Esophagus squamous epithelium (tissue), 4 donors: ENCODE data around the gene CCDC186.

ENCODE experiments used
- POLR2A ChIP-seq, 4 donors: fragments of 450-650 bp; IDR thresholded peaks; one replicate each; pipeline ENCODE4 v1.6.1; 2017; ENCODE audit warnings: antibody characterized with exemption in 4 of 4, mild to moderate bottlenecking in 4 of 4, moderate library complexity in 3 of 4
- TF ChIP-seq, protein P1 (sequence below), 6 experiments: fragments of 450-650 bp in 4 of 6; fragments of 200-600 bp in 2 of 6; sonication (generic) in 2 of 6; IDR thresholded peaks; one replicate each; pipeline ENCODE4 v1.5.1; 2016 to 2019; ENCODE audit warnings: antibody characterized with exemption in 6 of 6, mild to moderate bottlenecking in 4 of 6, moderate library complexity in 4 of 6

DNA sequence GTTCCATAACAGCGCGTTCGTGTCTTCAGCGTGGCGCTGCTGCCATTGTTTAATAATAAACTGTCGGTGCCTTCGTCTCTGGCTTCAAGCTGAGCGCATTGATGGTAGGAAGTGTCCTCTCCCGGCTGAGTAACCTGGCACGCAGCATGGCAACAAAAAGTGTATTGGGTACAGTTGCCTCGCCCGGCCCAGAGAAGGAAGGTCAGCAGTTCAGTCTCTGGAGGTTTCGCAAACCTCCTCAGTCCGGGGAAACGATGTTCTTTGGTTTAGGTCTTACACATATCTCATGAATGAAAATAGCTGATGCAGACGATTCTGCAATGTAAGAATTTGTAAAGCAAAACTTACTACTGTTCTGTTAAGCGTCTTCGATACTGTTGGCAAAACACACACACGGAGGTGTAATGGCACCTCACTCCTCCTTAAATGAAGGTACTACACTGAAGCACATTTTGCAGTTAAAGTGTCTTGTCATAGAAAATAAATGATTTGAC lies 739 bp upstream of the CCDC186 start:
- TF ChIP-seq, protein P1, sequence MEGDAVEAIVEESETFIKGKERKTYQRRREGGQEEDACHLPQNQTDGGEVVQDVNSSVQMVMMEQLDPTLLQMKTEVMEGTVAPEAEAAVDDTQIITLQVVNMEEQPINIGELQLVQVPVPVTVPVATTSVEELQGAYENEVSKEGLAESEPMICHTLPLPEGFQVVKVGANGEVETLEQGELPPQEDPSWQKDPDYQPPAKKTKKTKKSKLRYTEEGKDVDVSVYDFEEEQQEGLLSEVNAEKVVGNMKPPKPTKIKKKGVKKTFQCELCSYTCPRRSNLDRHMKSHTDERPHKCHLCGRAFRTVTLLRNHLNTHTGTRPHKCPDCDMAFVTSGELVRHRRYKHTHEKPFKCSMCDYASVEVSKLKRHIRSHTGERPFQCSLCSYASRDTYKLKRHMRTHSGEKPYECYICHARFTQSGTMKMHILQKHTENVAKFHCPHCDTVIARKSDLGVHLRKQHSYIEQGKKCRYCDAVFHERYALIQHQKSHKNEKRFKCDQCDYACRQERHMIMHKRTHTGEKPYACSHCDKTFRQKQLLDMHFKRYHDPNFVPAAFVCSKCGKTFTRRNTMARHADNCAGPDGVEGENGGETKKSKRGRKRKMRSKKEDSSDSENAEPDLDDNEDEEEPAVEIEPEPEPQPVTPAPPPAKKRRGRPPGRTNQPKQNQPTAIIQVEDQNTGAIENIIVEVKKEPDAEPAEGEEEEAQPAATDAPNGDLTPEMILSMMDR (IDR thresholded peaks at IDR 0.05) = no peak
- no peak for TF ChIP-seq POLR2A (IDR thresholded peaks at IDR 0.05)
